SK-N-SH treated with all-trans-retinoic acid at 6 μM for 48 hours (cell line): ENCODE results near the gene LDB2.

Experiments used
- ATAC-seq: fragments of 200-7000 bp; cut with Tn5 transposase; 3 replicates; pipeline ENCODE4 v1.9.1; 2020; ENCODE audit warnings: mild to moderate bottlenecking, moderate library complexity
- BACH2 ChIP-seq: fragments of 250-450 bp; sonication (Bioruptor Pico); IDR thresholded peaks from 2 replicates; pipeline ENCODE4 v1.9.0; 2021; ENCODE audit warnings: mild to moderate bottlenecking, borderline replicate concordance
- CSRNP3 ChIP-seq: fragments of 250-450 bp; sonication (Bioruptor Pico); IDR thresholded peaks from 2 replicates; pipeline ENCODE4 v1.5.1; 2021; ENCODE audit warnings: mild to moderate bottlenecking, moderate library complexity
- ESRRG ChIP-seq: fragments of 250-450 bp; sonication (Bioruptor Pico); IDR thresholded peaks from 2 replicates; pipeline ENCODE4 v1.6.1; 2021; ENCODE audit warnings: mild to moderate bottlenecking
- GLIS3 ChIP-seq: fragments of 250-450 bp; sonication (Bioruptor Pico); IDR thresholded peaks from 2 replicates; pipeline ENCODE4 v1.5.0; 2020; ENCODE audit warnings: mild to moderate bottlenecking, moderate library complexity
- ISL1 ChIP-seq: fragments of 250-450 bp; sonication (Bioruptor Pico); IDR thresholded peaks from 2 replicates; pipeline ENCODE4 v2.1.2; 2022; ENCODE audit warnings: mild to moderate bottlenecking, moderate library complexity
- OSR1 ChIP-seq: fragments of 250-450 bp; sonication (Bioruptor Pico); IDR thresholded peaks from 2 replicates; pipeline ENCODE4 v1.8.0; 2022; ENCODE audit warnings: moderate library complexity, mild to moderate bottlenecking, inconsistent platforms
- PATZ1 ChIP-seq: fragments of 250-450 bp; sonication (Bioruptor Pico); IDR thresholded peaks from 2 replicates; pipeline ENCODE4 v1.8.0; 2020; ENCODE audit warnings: mild to moderate bottlenecking, moderate library complexity, borderline replicate concordance
- POU6F1 ChIP-seq: fragments of 250-450 bp; sonication (Bioruptor Pico); IDR thresholded peaks from 2 replicates; pipeline ENCODE4 v1.8.0; 2021; ENCODE audit warnings: low read depth, mild to moderate bottlenecking, moderate library complexity, borderline replicate concordance
- RARB ChIP-seq: fragments of 250-450 bp; sonication (Bioruptor Pico); IDR thresholded peaks from 2 replicates; pipeline ENCODE4 v1.8.0; 2021; ENCODE audit warnings: mild to moderate bottlenecking, moderate library complexity
- SNAI2 ChIP-seq: fragments of 250-450 bp; sonication (Bioruptor Pico); IDR thresholded peaks from 2 replicates; pipeline ENCODE4 v1.5.0; 2020; ENCODE audit warnings: mild to moderate bottlenecking, moderate library complexity
- TCF4 ChIP-seq: fragments of 250-450 bp; sonication (Bioruptor Pico); IDR thresholded peaks from 2 replicates; pipeline ENCODE4 v1.8.0; 2021; ENCODE audit warnings: mild to moderate bottlenecking, moderate library complexity, borderline replicate concordance
- ZC3H10 ChIP-seq: fragments of 250-450 bp; sonication (Bioruptor Pico); IDR thresholded peaks from 2 replicates; pipeline ENCODE4 v1.5.1; 2021; ENCODE audit warnings: mild to moderate bottlenecking, moderate library complexity
- ZFP3 ChIP-seq: fragments of 250-450 bp; sonication (Bioruptor Pico); IDR thresholded peaks from 2 replicates; pipeline ENCODE4 v1.5.0; 2020; ENCODE audit warnings: mild to moderate bottlenecking, moderate library complexity
- ZFP30 ChIP-seq: fragments of 450-650 bp; formaldehyde crosslinking; IDR thresholded peaks from 2 replicates; pipeline ENCODE4 v1.5.0; 2022; ENCODE audit warnings: mild to moderate bottlenecking, moderate library complexity
- ZNF565 ChIP-seq: fragments of 450-650 bp; formaldehyde crosslinking; conservative IDR thresholded peaks from 2 replicates; pipeline ENCODE4 v1.5.0; 2020; ENCODE audit warnings: low read depth, mild to moderate bottlenecking, moderate library complexity
- ZNF70 ChIP-seq: fragments of 450-650 bp; formaldehyde crosslinking; IDR thresholded peaks from 2 replicates; pipeline ENCODE4 v1.5.0; 2020; ENCODE audit warnings: mild to moderate bottlenecking, moderate library complexity
- ZNF8 ChIP-seq: fragments of 450-650 bp; formaldehyde crosslinking; IDR thresholded peaks from 2 replicates; pipeline ENCODE4 v1.5.0; 2020; ENCODE audit warnings: mild to moderate bottlenecking, moderate library complexity

LDB2 gene

GRCh38 chr4:16912896-16913295 is 14.5 kb upstream of the LDB2 start:
- TF ChIP-seq GLIS3 (CRISPR knock-in tag): no peak
- TF ChIP-seq BACH2: no peak
- TF ChIP-seq CSRNP3 (CRISPR knock-in tag): no peak
- no peak for TF ChIP-seq TCF4 (CRISPR knock-in tag)
- TF ChIP-seq PATZ1 (CRISPR knock-in tag): no peak
- TF ChIP-seq POU6F1: no peak
- no peak for TF ChIP-seq ISL1 (CRISPR knock-in tag)
- ATAC-seq: no peak

- no peak for ATAC-seq
- no peak for TF ChIP-seq PATZ1 (CRISPR knock-in tag)
- no peak for TF ChIP-seq GLIS3 (CRISPR knock-in tag)
- TF ChIP-seq ZNF8 (CRISPR knock-in tag): no peak
- TF ChIP-seq ZFP3 (CRISPR knock-in tag): no peak
Observed at GRCh38 chr4:16909281-16909680, 10.8 kb upstream of the LDB2 start.

- ATAC-seq: no peak
- TF ChIP-seq OSR1 (CRISPR knock-in tag): no peak
- TF ChIP-seq, all 23 proteins: peak for 0
Observed at GRCh38 chr4:16908377-16909021, 10.1 kb upstream of the LDB2 start.

GRCh38 chr4:16900325-16900724 is 1.9 kb upstream of the LDB2 start:
- ATAC-seq: no peak
- no peak for TF ChIP-seq ISL1 (CRISPR knock-in tag)
- TF ChIP-seq ZC3H10 (CRISPR knock-in tag): no peak
- TF ChIP-seq ZFP30 (CRISPR knock-in tag): no peak
- TF ChIP-seq TCF4 (CRISPR knock-in tag): no peak
- TF ChIP-seq GLIS3 (CRISPR knock-in tag): no peak
- TF ChIP-seq ZNF565: no peak
- TF ChIP-seq RARB: no peak
- no peak for TF ChIP-seq ZNF8 (CRISPR knock-in tag)
- TF ChIP-seq ZNF70 (CRISPR knock-in tag): no peak
- no peak for TF ChIP-seq BACH2
- no peak for TF ChIP-seq PATZ1 (CRISPR knock-in tag)
- TF ChIP-seq SNAI2 (CRISPR knock-in tag): no peak
- no peak for TF ChIP-seq OSR1 (CRISPR knock-in tag)
- no peak for TF ChIP-seq ESRRG
